ENCODE data around the gene MAS1.
"Not testable (repeated sequence)": the region's sequence is repeated elsewhere in the genome, so short reads cannot be mapped to it uniquely, and the experiment has no call there.

The MAS1 gene

DNA sequence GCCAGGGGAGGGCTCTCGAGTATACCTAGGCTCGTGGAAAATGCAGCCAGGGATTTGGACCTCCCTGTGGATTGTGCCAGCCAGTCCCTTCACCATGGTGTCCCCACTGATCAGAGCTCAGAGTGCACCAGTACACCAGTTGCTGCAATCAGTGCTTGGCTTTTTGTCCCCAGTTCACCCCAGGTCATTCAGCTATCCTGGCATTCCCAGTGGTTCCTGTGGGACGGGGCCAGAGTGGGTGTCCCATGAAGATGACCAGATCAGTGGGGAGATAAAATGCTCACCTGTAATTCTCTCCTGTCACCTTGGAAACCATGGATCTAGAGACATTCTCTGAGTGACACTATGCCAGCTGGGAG lies 23.8 kb downstream of the MAS1 start:
- TF ChIP-seq, protein P1, sequence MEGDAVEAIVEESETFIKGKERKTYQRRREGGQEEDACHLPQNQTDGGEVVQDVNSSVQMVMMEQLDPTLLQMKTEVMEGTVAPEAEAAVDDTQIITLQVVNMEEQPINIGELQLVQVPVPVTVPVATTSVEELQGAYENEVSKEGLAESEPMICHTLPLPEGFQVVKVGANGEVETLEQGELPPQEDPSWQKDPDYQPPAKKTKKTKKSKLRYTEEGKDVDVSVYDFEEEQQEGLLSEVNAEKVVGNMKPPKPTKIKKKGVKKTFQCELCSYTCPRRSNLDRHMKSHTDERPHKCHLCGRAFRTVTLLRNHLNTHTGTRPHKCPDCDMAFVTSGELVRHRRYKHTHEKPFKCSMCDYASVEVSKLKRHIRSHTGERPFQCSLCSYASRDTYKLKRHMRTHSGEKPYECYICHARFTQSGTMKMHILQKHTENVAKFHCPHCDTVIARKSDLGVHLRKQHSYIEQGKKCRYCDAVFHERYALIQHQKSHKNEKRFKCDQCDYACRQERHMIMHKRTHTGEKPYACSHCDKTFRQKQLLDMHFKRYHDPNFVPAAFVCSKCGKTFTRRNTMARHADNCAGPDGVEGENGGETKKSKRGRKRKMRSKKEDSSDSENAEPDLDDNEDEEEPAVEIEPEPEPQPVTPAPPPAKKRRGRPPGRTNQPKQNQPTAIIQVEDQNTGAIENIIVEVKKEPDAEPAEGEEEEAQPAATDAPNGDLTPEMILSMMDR (IDR thresholded peaks at IDR 0.05; ENCODE audit: insufficient read depth, low read length, missing control alignments), result no peak
- ChIA-PET CTCF (no interaction called here), POLR2A (no interaction called here)
- H3K4me3 ChIP-seq (ENCODE audit: low read depth, low read length), result no peak overlapping the region
- DNase-seq (ENCODE audit: low read depth, low spot score), result no peak

DNA sequence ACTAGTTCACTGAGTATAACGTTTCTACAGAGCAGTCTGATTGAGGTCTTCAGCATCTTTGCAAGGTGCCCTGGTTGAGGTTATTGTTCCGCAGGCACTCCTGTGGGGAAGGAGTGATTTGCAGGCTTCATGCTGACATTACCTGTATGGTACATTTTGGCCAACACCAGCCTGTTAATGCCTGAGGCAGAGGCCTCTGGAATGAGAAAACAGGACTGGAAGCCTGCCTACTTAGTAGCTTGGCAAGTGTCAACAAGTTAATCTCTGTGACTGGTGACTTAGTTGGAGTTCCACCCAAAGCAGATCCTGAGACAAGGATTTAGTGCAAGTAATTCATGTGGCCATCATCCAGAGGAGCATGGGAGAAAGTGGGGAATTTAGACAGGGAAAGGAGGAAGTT lies 24.6 kb downstream of the MAS1 start:
- POLR2A ChIA-PET, result no interaction called here
- H3K4me3 ChIP-seq (ENCODE audit: low read depth, low read length), result no peak overlapping the region
- DNase-seq (ENCODE audit: low read depth, low spot score), result no peak
- TF ChIP-seq, protein P1 (IDR thresholded peaks at IDR 0.05; ENCODE audit: insufficient read depth, low read length, missing control alignments), result no peak
- CTCF ChIA-PET, result no interaction called here

DNA sequence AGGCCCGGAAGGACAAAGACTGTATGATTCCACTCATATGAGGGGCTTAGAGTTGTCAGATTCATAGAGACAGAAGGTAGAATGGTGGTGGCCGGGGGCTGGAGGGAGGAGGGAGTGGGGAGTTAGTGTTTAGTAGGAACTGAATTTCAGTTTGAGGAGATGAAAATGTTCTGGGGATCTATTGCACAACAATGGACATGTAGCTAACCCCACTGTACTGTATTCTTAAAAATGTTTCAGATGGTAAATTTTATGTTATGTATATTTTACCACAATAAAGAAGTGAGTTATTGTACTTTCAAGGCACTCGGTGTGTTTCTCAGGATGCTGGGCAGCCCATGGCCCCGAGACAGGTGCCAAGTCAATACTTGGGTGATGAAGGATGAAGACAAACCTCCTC lies 25.4 kb downstream of the MAS1 start:
- TF ChIP-seq, protein P1 (IDR thresholded peaks at IDR 0.05; ENCODE audit: insufficient read depth, low read length, missing control alignments), result no peak
- ChIA-PET POLR2A (no interaction called here), CTCF (interaction anchor here (1.1 kb wide), 1 partner anchor 10 kb away, joined by 3 read pairs; no protein-coding TSS in a partner anchor)
- DNase-seq (ENCODE audit: low read depth, low spot score), result no peak
- no peak overlapping the region for H3K4me3 ChIP-seq (ENCODE audit: low read depth, low read length)

DNA sequence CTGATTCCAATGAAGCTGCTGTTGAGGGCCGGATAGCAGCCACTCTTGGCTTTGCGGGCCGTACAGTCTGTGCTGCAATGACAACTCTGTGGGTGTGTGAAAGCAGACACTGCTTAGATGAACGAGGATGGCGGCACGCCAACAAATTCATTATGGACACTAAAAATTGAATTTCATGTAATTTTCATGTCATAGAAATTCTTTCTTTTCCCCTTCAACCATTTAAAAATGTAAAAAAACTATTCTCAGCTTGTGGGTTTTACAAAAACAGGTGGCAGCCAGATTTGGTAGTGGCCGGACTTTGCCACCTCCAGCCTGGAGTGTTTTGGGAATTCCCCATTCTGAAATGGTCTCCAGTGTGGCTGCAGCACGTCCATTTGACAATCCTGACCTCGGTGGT lies 26.0 kb downstream of the MAS1 start:
- H3K4me3 ChIP-seq (ENCODE audit: low read depth, low read length), result no peak overlapping the region
- no peak for DNase-seq (ENCODE audit: low read depth, low spot score)
- ChIA-PET POLR2A (no interaction called here), CTCF (interaction anchor here (1.1 kb wide), 1 partner anchor 10 kb away, joined by 3 read pairs; no protein-coding TSS in a partner anchor)
- TF ChIP-seq, protein P1 (IDR thresholded peaks at IDR 0.05; ENCODE audit: insufficient read depth, low read length, missing control alignments), result no peak

DNA sequence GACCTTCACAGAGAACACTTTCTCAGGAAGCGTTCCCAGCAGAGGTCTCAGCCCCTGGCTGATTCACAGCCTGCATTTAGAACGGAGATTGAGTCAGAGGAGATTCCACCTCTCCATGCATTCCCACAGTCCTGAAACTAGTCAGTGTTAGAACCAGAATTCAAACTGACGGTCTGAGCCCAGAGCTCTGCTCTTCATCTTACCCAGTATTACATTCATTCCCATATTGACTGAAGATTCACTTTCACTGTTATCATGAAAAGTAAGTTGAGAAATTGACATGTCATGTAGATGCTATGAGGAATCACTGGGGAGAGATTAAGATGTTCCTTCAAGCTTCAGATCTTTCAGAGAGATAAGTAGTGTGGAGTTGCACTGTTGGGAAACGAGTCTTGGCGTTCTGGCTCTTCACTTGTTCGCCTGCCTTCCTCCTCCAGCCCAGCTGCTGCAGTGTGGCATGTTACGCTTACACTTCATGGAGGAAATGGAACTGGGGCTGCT lies 28.3 kb downstream of the MAS1 start:
- CTCF ChIA-PET, result interaction anchor here (0.8 to 1.8 kb wide), 3 partner anchors 24 to 218 kb away, joined by 3 to 8 read pairs (median 4); no protein-coding TSS in a partner anchor
- POLR2A ChIA-PET, result no interaction called here
- TF ChIP-seq, protein P1 (IDR thresholded peaks at IDR 0.05; ENCODE audit: insufficient read depth, low read length, missing control alignments), result no peak
- H3K4me3 ChIP-seq (ENCODE audit: low read depth, low read length), result no peak overlapping the region
- DNase-seq (ENCODE audit: low read depth, low spot score), result no peak

DNA sequence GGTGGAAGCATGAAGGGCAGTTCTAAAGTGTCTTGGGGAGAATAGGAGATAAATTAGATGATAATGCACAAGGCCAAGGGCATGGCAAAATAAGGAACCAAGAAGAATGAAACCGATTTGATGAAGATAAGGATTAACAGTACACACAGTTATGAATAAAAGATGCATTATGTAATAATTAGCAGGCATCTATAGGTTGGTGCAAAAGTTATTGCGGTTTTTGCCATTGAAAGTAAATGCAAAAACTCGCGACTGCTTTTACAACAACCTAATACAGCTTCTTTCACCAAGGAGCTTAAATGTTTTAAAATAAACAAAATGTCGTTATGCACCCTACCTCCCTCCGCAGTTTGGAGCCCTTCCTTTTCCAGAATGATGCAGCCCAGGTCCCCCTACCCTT lies 29.0 kb downstream of the MAS1 start:
- DNase-seq (ENCODE audit: low read depth, low spot score), result no peak
- ChIA-PET POLR2A (no interaction called here), CTCF (interaction anchor here (1.3 to 1.8 kb wide), 2 partner anchors 23 to 56 kb away, joined by 4 to 8 read pairs; no protein-coding TSS in a partner anchor)
- no peak overlapping the region for H3K4me3 ChIP-seq (ENCODE audit: low read depth, low read length)
- TF ChIP-seq, protein P1 (IDR thresholded peaks at IDR 0.05; ENCODE audit: insufficient read depth, low read length, missing control alignments), result no peak

DNA sequence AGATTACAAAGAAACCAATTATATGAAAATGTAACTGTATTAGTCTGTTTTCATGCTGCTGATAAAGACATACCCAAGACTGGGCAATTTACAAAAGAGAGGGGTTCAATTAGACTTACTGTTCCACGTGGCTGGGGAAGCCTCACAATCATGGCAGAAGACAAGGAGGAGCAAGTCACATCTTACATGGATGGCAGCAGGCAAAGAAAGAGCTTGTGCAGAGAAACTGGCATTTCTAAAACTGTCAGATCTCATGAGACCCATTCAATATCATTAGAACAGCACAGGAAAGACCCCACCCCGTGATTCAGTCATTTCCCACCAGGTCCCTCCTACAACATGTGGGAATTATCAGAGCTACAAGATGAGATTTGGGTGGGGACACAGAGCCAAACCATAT lies 33.4 kb downstream of the MAS1 start:
- CTCF ChIA-PET; POLR2A ChIA-PET; H3K4me3 ChIP-seq (ENCODE audit: low read depth, low read length); DNase-seq (ENCODE audit: low read depth, low spot score): not testable (repeated sequence)

Measured in AG04449 (cell line).